Prostate gland (tissue), 2 donors: ENCODE results near the gene CEPT1.

Experiments
- POLR2A ChIP-seq: fragments of 450-650 bp; IDR thresholded peaks from one replicate; pipeline ENCODE4 v1.6.1; 2016; ENCODE audit warnings: antibody characterized with exemption, mild to moderate bottlenecking
- TF ChIP-seq, protein P1 (sequence below), 4 experiments: fragments of 200-600 bp in 2 of 4; fragments of 450-650 bp in 2 of 4; sonication (generic) in 2 of 4; IDR thresholded peaks; 1 replicate in 3 of 4; 2 replicates in 1 of 4; pipeline ENCODE4 v1.5.1; 2016 to 2019; ENCODE audit warnings: antibody characterized with exemption in 4 of 4, mild to moderate bottlenecking in 2 of 4, moderate library complexity in 2 of 4

DNA sequence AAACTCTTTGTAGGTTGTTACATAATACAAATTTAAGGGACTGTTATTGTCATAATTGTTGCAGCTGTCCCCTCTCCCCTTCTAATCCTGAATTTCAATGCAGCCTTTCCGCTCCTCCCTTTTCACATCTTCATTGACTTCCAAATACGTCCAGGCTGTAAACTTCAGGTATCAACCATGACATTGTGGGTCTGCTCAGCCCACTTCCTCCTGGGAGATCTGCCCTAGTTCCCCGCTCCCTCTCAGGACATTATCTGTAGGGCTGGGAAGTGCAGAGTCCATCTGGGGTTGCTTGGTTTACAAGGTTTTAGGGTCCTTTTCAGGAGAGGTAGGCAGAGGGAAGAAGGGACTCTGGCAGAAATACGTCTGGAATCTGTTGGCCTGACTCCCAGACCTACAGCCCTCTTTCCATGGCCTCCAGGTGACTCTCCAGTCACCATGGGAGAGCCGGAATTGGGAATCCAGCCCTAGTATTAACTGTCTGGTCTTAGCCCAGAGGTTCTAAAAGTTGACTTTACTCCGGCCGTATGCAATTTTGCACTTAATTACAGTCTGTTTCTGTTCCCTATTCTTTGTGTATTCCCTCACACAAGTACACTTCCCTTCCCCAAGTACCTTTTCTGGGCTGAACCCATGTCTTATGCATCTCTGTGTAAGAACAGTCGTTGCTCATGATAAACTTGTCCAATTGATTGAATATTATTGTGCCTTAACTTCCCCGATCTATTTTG, 65.1 kb downstream of the CEPT1 start:
- TF ChIP-seq, protein P1, sequence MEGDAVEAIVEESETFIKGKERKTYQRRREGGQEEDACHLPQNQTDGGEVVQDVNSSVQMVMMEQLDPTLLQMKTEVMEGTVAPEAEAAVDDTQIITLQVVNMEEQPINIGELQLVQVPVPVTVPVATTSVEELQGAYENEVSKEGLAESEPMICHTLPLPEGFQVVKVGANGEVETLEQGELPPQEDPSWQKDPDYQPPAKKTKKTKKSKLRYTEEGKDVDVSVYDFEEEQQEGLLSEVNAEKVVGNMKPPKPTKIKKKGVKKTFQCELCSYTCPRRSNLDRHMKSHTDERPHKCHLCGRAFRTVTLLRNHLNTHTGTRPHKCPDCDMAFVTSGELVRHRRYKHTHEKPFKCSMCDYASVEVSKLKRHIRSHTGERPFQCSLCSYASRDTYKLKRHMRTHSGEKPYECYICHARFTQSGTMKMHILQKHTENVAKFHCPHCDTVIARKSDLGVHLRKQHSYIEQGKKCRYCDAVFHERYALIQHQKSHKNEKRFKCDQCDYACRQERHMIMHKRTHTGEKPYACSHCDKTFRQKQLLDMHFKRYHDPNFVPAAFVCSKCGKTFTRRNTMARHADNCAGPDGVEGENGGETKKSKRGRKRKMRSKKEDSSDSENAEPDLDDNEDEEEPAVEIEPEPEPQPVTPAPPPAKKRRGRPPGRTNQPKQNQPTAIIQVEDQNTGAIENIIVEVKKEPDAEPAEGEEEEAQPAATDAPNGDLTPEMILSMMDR (IDR thresholded peaks at IDR 0.05) = no peak
- no peak for TF ChIP-seq POLR2A
